Measurements from ENCODE around the gene PPDPF. TPM values are rescaled to one million over a fixed set of nuclear protein-coding genes. Genes with fewer than 3 reads are reported as not detected.
"Not testable (repeated sequence)": the region's sequence is repeated elsewhere in the genome, so short reads cannot be mapped to it uniquely, and the experiment has no call there.

PPDPF gene
- total RNA-seq, 2 experiments from 2014 or later, result 128 to 136 TPM

- no peak for DNase-seq
- Mint-ChIP-seq H3K4me3 (no peak overlapping the region), H3K36me3 (no peaks in the 10 kb centered on the region), H3K9me3 (peaks cover 8% of the 10 kb centered on the region), H3K27ac (no peak overlapping the region), H3K4me1 (peaks cover 4% of the 10 kb centered on the region), H3K27me3 (peaks cover 27% of the 10 kb centered on the region)
Measured at GRCh38 chr20:63502671-63503172, 17.8 kb upstream of the PPDPF start.

GRCh38 chr20:63503524-63503923, 17.0 kb upstream of the PPDPF start:
- H3K4me1 Mint-ChIP-seq, result peaks cover 4% of the 10 kb centered on the region
- H3K9me3 Mint-ChIP-seq, result peaks cover 8% of the 10 kb centered on the region
- H3K27ac Mint-ChIP-seq, result no peak overlapping the region

GRCh38 chr20:63504642-63505041, 15.9 kb upstream of the PPDPF start:
- H3K4me1 Mint-ChIP-seq, result peaks cover 4% of the 10 kb centered on the region
- H3K27me3 Mint-ChIP-seq, result peaks cover 36% of the 10 kb centered on the region
- no peak overlapping the region for H3K27ac Mint-ChIP-seq
- no peak for DNase-seq
- no peaks in the 10 kb centered on the region for H3K36me3 Mint-ChIP-seq
- no peak overlapping the region for H3K4me3 Mint-ChIP-seq
- peaks cover 8% of the 10 kb centered on the region for H3K9me3 Mint-ChIP-seq

More at GRCh38 chr20:63503524-63503923, 17.0 kb upstream of the PPDPF start:
- DNase-seq, result no peak
- no peak overlapping the region for H3K4me3 Mint-ChIP-seq
- peaks cover 28% of the 10 kb centered on the region for H3K27me3 Mint-ChIP-seq
- no peaks in the 10 kb centered on the region for H3K36me3 Mint-ChIP-seq

- Mint-ChIP-seq H3K4me3 (no peak overlapping the region), H3K4me1 (peaks cover 4% of the 10 kb centered on the region), H3K9me3 (peaks cover 8% of the 10 kb centered on the region), H3K27ac (no peak overlapping the region), H3K27me3 (peaks cover 43% of the 10 kb centered on the region), H3K36me3 (no peaks in the 10 kb centered on the region)
- no peak for DNase-seq
Measured at GRCh38 chr20:63505281-63505680, 15.3 kb upstream of the PPDPF start.

- Mint-ChIP-seq H3K4me3 (no peak overlapping the region), H3K27ac (no peak overlapping the region), H3K27me3 (peaks cover 47% of the 10 kb centered on the region), H3K4me1 (peaks cover 4% of the 10 kb centered on the region), H3K36me3 (no peaks in the 10 kb centered on the region), H3K9me3 (peaks cover 8% of the 10 kb centered on the region)
- no peak for DNase-seq
Measured at GRCh38 chr20:63505723-63506122, 14.8 kb upstream of the PPDPF start.

GRCh38 chr20:63507083-63507743, 13.4 kb upstream of the PPDPF start:
- peaks cover 55% of the 10 kb centered on the region for H3K27me3 Mint-ChIP-seq
- peaks cover 4% of the 10 kb centered on the region for H3K4me1 Mint-ChIP-seq
- H3K36me3 Mint-ChIP-seq, result no peaks in the 10 kb centered on the region
- H3K27ac Mint-ChIP-seq, result no peak overlapping the region
- no peak overlapping the region for H3K4me3 Mint-ChIP-seq
- H3K9me3 Mint-ChIP-seq, result peaks cover 8% of the 10 kb centered on the region
- DNase-seq, result no peak

- Mint-ChIP-seq H3K4me1 (peaks cover 4% of the 10 kb centered on the region), H3K36me3 (no peaks in the 10 kb centered on the region), H3K27me3 (peaks cover 60% of the 10 kb centered on the region), H3K4me3 (no peak overlapping the region), H3K9me3 (peaks cover 8% of the 10 kb centered on the region), H3K27ac (no peak overlapping the region)
- DNase-seq, result no peak
Measured at GRCh38 chr20:63508072-63508768, 12.3 kb upstream of the PPDPF start.

GRCh38 chr20:63509088-63509564, 11.4 kb upstream of the PPDPF start:
- no peak overlapping the region for H3K4me3 Mint-ChIP-seq
- H3K27me3 Mint-ChIP-seq, result peaks cover 57% of the 10 kb centered on the region
- H3K4me1 Mint-ChIP-seq, result peaks cover 4% of the 10 kb centered on the region
- peaks cover 6% of the 10 kb centered on the region for H3K9me3 Mint-ChIP-seq
- H3K36me3 Mint-ChIP-seq, result no peaks in the 10 kb centered on the region
- H3K27ac Mint-ChIP-seq, result no peak overlapping the region
- DNase-seq, result no peak

- peaks cover 4% of the 10 kb centered on the region for H3K9me3 Mint-ChIP-seq
- no peak overlapping the region for H3K4me3 Mint-ChIP-seq
- H3K4me1 Mint-ChIP-seq, result no peaks in the 10 kb centered on the region
- H3K27me3 Mint-ChIP-seq, result peaks cover 38% of the 10 kb centered on the region
- DNase-seq, result no peak
- no peaks in the 10 kb centered on the region for H3K36me3 Mint-ChIP-seq
- H3K27ac Mint-ChIP-seq, result no peak overlapping the region
Measured at GRCh38 chr20:63513207-63513606, 7.4 kb upstream of the PPDPF start.

GRCh38 chr20:63514520-63514919, 6.0 kb upstream of the PPDPF start:
- peaks cover 28% of the 10 kb centered on the region for H3K27me3 Mint-ChIP-seq
- not testable (repeated sequence) for H3K4me3 Mint-ChIP-seq, H3K36me3 Mint-ChIP-seq, H3K4me1 Mint-ChIP-seq, H3K9me3 Mint-ChIP-seq, DNase-seq, H3K27ac Mint-ChIP-seq

- Mint-ChIP-seq H3K9me3 (peaks cover 5% of the 10 kb centered on the region), H3K4me3 (no peak overlapping the region), H3K27me3 (peaks cover 8% of the 10 kb centered on the region), H3K4me1 (peaks cover 6% of the 10 kb centered on the region), H3K36me3 (peaks cover 8% of the 10 kb centered on the region), H3K27ac (no peak overlapping the region)
- no peak for DNase-seq
Measured at GRCh38 chr20:63517376-63518309, 2.9 kb upstream of the PPDPF start.

GRCh38 chr20:63518351-63518861, 2.2 kb upstream of the PPDPF start:
- peaks cover 6% of the 10 kb centered on the region for H3K4me1 Mint-ChIP-seq
- no peak overlapping the region for H3K27ac Mint-ChIP-seq
- H3K27me3 Mint-ChIP-seq, result peaks cover 1% of the 10 kb centered on the region
- peaks cover 15% of the 10 kb centered on the region for H3K36me3 Mint-ChIP-seq
- peaks cover 6% of the 10 kb centered on the region for H3K9me3 Mint-ChIP-seq
- no peak for DNase-seq
- no peak overlapping the region for H3K4me3 Mint-ChIP-seq

- H3K4me1 Mint-ChIP-seq, result peaks cover 6% of the 10 kb centered on the region
- no peaks in the 10 kb centered on the region for H3K27me3 Mint-ChIP-seq
- H3K9me3 Mint-ChIP-seq, result peaks cover 10% of the 10 kb centered on the region
- peak overlapping the region; percentile 73 for H3K4me3 Mint-ChIP-seq
- H3K36me3 Mint-ChIP-seq, result peaks cover 22% of the 10 kb centered on the region
- no peak for DNase-seq
- H3K27ac Mint-ChIP-seq, result no peak overlapping the region
Measured at GRCh38 chr20:63518946-63519667, 1.5 kb upstream of the PPDPF start.
